ENCODE data around the gene RPS6KA4.

RPS6KA4 gene

DNA sequence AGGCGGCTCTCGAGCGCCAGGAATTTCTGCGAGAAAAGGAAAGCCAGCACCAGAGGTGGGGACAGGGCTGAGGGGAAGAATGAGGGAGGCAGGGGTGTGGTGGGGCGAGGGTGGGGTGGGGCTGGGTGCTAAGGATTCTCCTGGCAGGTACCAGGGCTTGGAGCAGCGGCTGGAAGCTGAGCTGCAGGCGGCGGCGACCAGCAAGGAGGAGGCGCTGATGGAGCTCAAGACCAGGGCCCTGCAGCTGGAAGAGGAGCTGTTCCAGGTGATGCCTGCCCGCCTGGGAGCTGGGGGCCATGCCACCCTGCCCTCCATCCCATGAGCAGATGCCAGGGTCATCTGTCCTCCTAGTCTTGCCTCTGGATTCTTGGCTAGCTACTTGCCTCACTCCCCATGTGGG is 9.6 kb upstream of the RPS6KA4 start:
- no peak for DNase-seq

DNA sequence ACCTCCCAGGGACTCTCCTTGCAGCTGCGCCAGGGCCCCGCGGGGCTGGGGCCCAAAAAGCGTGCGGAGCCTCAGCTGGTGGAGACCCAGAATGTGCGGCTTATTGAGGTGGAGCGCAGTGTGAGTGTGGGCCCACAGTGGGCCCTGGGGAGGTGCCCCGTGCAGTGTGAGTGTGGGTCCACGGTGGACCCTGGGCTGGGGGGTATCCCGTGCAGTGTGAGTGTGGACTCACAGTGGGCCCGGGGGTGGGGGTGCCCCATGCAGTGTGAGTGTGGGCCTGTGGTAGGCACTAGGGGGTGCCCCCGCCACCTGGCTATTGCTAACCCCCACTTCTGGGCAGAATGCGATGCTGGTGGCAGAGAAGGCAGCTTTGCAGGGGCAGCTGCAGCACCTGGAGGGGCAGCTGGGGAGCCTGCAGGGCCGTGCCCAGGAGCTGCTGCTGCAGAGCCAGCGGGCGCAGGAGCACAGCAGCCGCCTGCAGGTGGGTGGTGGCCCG is 7.8 kb upstream of the RPS6KA4 start:
- DNase-seq = no peak

DNA sequence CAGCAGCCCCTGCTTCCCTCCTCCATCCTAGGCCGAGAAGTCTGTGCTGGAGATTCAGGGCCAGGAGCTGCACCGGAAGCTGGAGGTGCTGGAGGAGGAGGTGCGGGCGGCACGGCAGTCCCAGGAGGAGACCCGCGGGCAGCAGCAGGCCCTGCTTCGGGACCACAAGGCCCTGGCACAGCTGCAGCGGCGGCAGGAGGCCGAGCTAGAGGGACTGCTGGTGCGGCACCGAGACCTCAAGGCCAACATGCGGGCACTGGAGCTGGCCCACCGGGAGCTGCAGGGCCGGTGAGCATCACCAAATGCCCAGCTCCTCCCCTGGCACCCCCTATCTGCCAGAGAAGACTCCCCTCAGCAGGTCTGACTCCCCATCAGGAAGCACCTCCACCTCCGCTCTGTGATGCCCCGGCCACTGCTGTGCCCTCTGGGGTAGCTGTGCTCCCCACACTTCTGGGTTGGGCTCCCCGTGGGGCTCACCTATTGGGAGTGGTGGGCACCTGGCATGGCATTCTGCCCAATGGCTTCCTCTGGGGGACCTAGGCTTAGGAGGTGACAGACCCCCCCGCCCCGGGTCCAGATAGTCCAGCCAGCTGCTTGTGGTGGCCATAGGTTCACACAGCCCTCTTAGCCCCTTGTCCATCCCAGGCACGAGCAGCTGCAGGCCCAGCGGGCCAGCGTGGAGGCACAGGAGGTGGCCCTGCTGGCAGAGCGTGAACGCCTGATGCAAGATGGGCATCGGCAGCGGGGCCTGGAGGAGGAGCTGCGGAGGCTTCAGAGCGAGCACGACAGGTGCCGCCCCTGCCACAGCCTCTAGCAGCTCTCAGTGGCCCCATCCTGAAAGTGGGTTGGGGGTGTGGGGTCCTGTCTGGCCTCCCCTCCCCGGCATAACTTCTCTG is 6.6 kb upstream of the RPS6KA4 start:
- peak; percentile 84 for DNase-seq

DNA sequence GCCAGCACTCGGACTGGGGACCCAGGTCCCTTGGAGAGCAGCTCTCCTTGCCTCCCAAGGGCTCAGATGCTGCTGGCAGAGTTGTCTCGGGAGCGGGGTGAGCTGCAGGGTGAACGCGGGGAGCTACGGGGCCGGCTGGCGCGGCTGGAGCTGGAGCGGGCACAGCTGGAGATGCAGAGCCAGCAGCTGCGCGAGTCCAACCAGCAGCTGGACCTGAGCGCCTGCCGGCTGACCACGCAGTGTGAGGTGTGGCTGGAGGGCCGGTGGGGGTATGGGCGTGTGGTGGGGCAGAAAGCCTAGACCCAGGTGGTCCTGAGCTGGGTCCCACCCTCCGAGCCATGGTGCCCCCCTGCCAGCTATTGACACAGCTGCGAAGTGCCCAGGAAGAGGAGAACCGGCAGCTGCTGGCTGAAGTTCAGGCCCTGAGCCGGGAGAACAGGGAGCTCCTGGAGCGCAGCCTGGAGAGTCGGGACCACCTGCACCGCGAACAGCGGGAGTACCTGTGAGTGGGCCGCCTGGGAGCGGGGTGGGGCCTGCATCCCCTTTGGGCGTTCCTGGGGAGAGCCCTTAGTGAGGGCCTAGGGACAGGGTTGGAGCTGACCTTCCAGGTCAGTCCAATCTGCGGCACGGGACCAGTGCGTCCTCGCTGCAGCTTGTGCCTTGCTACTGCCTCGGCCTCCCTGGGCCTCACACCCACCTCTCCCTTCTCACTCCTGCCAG is 5.8 kb upstream of the RPS6KA4 start:
- DNase-seq = peak; percentile 89

DNA sequence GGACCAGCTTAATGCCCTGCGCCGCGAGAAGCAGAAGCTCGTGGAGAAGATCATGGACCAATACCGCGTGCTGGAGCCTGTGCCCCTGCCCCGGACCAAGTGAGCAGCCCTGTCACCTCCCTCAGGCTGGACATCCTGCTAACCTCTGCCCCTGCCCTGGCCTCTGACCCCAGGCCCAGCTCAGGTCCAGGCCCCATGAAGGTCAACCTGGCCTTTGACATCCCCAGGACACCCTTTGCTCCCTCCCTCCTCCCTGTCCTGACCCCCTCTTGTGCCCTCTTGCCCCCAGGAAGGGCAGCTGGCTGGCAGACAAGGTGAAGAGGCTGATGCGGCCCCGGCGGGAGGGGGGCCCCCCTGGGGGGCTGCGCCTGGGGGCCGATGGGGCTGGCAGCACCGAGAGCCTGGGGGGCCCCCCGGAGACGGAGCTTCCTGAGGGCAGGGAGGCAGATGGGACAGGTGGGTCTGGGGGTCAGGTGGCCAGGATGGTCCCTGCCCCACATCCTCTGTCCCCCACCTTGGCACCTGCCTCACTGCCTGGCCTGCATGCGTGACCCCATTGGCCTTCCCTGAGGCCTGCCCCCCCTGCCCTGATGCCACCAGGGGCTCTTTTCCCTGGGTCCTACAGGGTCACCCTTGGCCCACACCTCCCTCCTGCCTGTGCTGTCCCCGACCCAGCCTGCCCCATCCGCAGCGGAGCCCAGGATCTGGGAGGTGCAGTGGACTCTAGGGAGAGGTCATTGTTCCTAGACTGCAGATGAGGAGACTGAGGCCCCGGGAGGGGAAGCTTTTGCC is 5.1 kb upstream of the RPS6KA4 start:
- DNase-seq = peak; percentile 24

DNA sequence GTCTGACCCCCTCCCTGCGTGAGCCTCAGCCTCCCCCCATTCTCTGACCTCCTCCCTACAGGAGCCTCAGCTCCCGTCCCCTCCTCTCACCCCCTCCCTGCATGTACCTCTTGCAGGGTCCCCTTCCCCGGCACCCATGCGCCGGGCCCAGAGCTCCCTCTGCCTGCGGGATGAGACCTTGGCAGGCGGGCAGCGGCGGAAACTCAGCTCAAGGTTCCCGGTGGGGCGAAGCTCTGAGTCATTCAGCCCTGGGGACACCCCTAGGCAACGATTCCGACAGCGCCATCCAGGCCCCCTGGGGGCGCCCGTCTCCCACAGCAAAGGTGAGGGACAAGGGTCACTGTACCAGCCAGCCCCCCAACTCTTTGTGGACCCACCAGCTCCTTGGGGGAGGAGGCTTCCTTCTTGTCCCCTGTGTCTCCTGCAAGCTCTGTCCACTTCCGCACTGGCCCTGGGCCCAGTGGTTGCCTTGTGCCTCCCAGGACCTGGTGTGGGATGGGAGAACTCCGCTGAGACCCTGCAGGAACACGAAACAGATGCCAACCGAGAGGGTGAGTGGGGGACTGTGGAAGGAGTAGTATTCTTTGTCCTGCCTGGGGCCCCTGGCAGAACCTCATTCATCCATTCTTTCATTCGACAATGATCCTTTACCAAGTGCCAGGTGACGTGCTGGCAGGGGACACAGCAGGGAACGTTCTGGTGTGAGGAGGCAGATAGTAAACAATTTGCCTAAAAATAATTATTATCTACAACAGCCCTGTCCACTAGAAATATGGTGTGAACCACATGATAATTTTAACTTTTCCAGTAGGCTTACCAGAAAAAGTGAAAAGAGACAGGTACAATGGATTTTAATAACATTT is 3.7 kb upstream of the RPS6KA4 start:
- DNase-seq = peak; percentile 89

DNA sequence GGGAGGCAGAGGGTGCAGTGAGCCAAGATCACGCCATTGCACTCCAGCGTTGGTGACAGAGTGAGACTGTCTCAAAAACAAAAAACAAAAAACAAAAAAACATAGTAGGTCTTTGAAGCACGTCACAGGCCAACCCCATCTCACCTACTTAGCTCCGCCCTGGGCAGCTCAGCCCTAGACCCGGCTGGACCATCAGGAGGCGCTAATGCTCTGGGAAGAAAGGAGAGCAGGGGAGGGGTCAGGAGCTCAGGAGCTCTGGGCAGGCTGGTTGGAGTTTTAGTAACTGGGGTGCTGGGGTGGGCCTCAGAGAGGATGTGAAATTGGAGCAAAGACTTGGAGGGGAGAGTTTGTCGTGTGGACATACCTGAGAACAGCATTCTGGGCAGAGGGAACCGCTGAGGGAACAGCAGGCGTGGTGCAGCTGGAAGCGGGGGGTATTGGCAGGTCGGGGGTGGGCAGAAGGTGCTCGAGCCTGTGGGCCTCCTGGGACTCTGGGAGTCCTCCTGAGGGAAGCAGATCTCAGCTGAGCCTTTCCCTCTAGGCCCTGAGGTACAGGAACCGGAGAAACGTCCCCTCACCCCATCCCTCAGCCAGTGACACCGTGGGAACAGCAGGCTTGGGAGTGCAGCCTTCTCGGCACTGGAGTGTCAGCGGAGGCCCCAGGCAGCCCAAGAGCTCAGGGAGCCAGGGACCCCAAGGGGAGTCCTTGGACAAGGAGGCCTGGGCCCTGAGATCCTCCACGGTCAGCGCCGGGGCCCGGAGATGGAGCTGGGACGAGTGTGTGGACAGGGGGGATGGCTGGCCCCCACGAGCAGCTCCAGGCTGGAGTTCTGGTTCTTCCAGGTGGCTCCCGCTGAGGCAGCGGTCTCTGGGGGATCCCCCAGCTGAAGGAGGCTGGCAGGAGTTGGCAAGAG is 2.2 kb upstream of the RPS6KA4 start:
- peak; percentile 47 for DNase-seq

DNA sequence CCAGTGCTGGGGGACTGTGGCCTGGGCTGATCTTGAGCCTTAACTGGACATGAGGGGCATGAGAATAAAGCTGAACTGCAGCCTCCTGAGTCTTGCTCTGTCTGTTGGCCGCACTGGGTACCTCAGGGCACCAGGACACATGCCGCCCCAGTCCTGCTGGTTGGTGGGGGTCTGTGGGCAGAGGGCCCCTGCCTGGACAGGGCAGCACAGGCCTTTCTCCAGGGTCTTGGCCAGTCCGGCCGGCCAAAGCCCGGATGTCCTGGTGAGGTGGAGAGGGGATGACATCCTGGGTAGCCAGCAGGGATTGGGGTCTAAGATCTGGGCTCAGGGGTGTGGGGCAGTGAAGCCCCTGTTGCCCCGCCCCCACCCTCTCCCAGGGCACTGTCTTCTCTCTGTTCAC is 1.5 kb upstream of the RPS6KA4 start:
- DNase-seq = no peak

DNA sequence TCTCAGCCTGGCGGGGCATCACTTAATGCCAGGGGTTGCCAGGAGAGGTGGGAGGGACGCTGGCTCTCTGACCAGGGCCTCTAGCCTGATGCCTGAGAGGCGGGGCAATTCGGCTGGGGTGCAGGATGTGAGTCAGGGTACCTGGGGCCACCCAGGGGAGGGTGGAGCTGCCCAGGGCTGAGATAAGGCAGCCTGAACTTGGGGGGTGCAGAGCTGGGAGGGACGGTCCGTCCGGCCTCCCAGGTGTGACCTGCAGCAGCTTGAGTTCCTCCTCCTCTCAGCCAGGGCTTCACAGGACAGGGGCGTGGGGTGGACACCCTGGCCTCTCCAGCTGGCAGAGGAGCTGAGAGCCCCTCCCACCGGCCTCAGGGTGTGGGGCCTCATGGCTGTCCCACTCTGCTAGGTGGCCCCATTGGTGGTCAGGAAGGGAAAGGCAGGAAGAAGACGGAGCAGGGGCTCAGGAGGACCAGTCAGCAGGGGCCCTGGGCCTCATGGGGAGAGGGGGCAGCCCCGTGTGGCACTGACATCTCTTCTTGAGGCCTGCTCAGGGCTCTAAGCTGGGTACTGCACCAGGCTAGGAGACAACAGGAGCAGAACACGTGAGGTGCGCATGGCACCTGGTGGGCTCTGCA is 942 bp upstream of the RPS6KA4 start:
- no peak for DNase-seq

DNA sequence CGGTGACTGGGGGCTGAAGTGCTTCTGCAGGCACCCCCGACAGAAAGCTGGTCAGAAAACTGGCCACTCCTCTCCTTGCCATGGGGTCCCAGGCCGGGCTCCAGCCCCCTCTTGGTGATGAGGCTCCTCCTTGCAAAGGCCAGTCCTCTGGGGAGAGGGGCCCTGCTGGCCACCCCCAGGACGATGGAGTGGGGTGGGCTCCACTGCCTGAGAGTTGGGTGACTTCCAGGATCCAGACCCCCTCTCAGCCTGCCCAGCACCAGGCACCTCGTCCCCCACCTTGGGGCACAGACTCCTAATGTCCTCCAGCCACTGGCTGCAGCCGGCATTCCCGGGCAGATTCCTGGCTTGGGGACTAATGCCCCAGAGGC is 441 bp upstream of the RPS6KA4 start:
- no peak for DNase-seq

DNA sequence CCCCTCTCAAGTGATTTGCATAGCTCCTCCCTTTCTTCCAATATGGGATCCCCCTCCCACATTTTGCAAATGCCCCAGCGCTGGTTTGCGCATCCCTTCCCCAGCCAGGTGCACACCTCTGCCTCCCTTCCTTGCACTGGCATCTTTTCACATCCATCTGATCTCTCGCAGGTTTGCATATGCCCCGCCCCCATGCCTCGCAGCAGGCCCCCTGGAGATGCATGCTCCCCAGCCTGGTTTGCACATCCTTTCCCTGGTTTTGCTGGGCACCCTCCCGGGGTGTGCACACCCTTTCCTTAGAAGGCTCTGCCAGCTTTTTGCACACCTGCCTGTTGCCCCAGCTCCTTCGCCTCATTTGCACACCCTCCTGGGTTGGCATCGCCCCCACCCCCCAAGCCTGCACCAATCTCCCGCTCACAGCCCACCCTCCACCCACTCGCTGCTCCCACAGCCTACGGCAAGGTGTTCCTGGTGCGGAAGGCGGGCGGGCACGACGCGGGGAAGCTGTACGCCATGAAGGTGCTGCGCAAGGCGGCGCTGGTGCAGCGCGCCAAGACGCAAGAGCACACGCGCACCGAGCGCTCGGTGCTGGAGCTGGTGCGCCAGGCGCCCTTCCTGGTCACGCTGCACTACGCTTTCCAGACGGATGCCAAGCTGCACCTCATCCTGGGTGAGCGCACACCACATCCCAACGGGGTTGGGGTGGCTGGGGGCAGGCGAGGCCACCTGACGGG is 917 bp downstream of the RPS6KA4 start:
- DNase-seq = peak; percentile 50

DNA sequence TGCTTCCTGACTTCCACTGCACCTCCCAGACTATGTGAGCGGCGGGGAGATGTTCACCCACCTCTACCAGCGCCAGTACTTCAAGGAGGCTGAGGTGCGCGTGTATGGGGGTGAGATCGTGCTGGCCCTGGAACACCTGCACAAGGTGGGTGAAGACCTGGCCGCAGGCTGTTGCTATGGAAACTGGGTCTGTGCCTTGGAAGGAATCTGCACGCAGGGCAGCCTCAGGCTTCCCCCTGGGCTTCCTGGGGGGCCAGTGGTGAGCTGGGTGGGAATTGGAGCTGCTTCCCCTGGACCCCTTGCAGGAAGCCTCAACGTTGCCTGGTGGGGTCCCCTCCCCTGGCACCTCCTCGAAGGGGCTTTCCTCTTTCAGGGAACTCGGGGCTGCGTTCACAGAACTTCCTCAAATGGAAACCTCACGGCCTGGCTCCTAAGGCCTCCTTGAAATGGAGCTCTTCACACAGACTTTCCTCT is 1.5 kb downstream of the RPS6KA4 start:
- DNase-seq = no peak

DNA sequence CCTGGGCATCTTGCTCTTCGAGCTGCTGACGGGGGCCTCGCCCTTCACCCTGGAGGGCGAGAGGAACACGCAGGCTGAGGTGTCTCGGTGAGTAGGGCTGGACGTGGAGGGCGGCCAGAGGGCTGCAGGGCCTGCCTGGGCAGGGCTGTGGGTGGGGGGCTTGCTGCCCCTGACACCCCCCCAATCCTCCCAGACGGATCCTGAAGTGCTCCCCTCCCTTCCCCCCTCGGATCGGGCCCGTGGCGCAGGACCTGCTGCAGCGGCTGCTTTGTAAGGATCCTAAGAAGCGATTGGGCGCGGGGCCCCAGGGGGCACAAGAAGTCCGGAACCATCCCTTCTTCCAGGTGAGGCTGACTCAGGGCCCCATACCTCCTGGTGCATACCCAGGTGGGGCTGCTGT is 2.7 kb downstream of the RPS6KA4 start:
- no peak for DNase-seq

DNA sequence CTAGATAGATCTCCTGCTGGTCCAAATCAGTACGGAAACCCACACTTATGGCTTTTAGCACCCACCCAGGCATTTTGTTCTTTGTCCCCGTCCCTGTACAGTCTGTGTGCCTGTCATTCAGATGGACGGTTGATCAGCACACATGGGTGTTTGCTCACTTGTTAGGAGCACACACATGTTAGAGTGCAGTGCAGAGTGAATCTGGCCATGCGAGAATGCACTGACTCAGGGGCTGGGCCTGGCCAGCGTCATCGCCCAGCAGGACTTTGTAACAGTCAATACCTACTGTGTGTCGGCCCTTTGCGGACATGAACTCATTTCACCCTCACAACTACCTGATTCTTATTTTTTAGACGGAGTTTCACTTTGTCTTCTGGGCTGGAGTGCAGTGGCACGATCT is 3.4 kb downstream of the RPS6KA4 start:
- DNase-seq = no peak

DNA sequence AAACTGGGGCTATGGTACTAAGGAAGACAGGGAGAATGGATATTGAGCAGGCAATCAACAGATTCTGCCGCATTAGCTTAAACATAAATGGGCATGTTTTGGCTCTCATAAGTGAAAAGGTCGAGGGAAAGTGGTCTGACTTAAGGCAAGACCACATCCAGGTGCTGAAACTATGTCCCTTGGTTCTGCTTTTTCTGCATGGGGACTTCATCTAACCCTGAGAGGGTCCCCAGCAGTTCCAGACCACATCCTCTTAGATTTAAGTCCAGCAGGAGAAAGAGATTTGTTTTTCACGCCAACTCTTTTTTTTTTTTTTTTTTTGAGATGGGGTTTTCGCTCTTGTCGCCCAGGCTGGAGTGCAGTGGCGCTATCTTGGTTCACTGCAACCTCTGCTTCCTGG is 5.5 kb downstream of the RPS6KA4 start:
- DNase-seq = no peak

DNA sequence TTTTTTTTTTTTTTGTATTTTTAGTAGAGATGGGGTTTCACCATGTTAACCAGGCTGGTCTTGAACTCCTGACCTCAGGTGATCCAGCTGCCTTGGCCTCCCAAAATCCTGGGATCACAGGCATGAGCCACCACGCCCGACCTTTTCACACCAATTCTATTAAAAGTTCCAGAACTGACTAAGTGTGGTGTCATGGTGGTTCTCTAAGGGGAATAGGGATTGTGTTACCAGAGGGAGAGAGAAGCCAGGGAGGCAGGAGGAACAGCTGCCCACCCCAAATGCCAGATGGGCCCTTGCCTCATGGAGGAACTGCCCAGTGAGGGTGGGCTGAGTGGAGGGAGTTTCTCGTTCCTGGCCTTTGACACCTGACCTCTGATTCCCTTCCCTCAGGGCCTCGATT is 5.9 kb downstream of the RPS6KA4 start:
- no peak for DNase-seq

DNA sequence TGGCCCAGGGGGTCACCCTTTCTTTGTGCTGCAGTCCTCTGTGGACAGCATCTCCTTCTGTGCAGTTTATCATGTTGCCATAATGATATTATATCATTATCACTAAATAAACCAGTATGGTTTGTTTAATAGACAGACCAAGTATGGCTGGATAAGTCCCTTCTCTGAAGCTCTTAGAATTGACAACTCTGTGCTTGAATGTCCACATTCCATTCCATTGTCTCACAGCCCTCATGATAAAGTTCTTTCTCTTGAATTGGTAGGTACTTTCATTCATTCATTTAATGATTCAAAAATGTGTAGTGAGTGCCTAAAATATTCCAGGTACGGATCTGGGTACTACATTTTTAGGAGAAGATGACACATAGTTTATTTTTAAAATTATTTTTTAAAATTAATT is 7.8 kb downstream of the RPS6KA4 start:
- DNase-seq = no peak

DNA sequence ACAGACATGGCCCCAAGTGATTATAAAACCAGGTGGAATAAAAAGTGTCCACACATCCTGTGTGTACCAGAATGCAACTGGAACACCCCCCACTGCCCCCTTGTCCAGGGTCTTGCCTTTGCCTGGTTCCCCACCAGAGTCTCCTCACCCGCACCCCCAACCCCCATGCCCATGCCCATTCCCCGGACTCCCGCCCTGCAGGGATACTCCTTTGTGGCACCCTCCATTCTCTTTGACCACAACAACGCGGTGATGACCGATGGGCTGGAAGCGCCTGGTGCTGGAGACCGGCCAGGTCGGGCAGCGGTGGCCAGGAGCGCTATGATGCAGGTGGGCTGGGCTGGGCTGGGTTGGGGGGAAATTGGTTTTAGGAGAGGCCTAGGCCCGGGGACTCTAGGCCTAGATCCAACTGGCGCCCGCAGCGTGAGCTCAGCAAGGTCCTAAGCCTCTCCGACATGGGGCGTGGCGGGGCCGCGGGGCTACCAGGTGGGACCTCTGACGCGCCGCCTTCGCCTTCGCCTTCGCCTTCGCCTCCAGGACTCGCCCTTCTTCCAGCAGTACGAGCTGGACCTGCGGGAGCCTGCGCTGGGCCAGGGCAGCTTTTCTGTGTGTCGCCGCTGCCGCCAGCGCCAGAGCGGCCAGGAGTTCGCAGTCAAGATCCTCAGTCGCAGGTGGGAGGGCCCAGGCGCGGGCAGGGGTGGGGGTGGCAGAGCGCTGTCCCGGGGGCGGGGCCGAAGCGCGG is 9.1 kb downstream of the RPS6KA4 start:
- no peak for DNase-seq

DNA sequence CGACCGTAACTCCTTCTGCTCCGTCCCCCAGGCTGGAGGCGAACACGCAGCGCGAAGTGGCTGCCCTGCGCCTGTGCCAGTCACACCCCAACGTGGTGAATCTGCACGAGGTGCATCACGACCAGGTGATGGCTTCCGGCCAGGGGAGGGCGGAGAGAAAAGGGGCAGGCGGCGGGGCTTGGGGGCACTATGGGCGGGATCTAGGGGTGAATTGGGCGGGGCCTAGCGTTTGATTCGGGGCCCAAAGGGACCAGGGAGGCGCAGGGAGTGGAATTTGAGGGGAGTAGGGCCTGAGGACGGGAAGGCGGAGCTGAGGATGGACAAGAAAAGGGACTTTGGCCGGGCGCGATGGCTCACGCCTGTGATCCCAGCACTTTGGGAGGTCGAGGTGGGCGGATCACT is 9.7 kb downstream of the RPS6KA4 start:
- DNase-seq = no peak

Measured in NCI-H345 (cell line).